ENCODE data around the gene ATP8B4.
"Not testable (repeated sequence)": the region's sequence is repeated elsewhere in the genome, so short reads cannot be mapped to it uniquely, and the experiment has no call there.

Gene ATP8B4

GRCh38 chr15:50137893-50138292, 18.9 kb upstream of the ATP8B4 start:
- DNase-seq (ENCODE audit: low spot score) = no peak

DNA sequence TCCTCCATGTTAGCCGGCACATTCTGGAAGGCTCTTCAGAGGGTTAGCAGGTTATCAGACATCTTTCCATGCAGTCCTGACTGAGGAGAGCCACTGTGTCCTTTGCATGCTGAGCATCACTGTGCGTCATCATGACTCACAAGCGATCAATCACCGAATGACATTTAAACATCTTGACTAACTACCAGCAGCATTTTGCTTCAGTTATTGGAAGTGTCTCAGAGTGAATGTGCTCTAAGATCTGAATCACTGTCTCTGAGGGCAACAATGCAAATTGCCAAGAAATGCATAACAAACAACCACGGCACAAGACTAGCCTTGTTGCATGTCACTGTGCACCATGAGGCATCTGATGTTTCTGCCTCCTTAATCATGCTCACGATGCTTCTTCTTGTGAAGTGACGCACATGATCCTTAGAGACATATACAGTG, 18.3 kb upstream of the ATP8B4 start:
- no peak for DNase-seq (ENCODE audit: low spot score)

- no peak for DNase-seq (ENCODE audit: low spot score)
Observed at GRCh38 chr15:50135031-50135551, 16.1 kb upstream of the ATP8B4 start.

DNA sequence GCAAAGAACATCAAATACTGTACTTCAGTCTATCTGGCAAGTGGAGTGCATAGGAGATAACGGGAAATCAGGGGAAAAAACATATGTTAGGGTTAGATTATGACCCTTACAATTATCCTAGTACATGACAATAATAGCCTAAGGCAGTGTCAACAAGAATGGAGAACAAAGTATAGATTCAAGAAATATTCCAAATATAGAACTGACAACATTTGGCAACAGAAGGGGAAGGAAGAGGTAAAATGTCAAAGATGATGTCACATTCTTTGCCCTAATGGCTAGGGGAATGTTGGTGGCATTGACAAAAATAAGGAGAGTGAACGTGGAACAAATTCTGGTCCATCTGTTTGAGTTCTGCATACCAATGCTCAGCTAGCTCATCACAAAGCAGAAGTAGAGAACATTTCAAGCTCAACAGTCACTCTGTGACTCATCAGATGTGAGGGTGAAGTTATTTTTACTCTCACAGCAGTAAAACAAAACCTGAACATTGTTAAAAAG, 15.5 kb upstream of the ATP8B4 start:
- no peak for DNase-seq (ENCODE audit: low spot score)

- DNase-seq (ENCODE audit: low spot score) = not testable (repeated sequence)
Observed at GRCh38 chr15:50132251-50132984, 13.4 kb upstream of the ATP8B4 start.

- no peak for DNase-seq (ENCODE audit: low spot score)
Observed at GRCh38 chr15:50131617-50132016, 12.6 kb upstream of the ATP8B4 start.

- DNase-seq (ENCODE audit: low spot score) = no peak
Observed at GRCh38 chr15:50128266-50128665, 9.2 kb upstream of the ATP8B4 start.

GRCh38 chr15:50127255-50127777, 8.3 kb upstream of the ATP8B4 start:
- no peak for DNase-seq (ENCODE audit: low spot score)

DNA sequence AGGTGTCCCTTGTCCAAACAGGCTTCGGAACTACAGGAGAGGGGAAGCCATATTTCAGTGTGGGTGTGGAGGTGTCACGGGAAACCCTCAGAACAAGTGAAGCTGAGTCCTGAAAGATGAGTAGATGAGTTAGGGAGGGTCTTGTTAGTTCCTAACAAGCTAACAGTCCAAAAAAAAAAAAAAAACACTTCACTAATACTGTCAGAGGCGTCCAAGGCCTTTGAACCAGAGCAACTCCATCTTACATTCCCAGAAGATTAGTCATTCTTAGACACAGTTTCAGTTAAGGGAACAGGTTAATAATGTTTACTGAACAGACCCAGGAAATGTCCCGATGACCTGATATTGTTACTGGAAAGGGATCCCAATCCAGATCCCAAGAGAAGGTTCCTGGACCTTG, 7.0 kb upstream of the ATP8B4 start:
- no peak for DNase-seq (ENCODE audit: low spot score)

- no peak for DNase-seq (ENCODE audit: low spot score)
Observed at GRCh38 chr15:50124631-50125030, 5.6 kb upstream of the ATP8B4 start.

DNA sequence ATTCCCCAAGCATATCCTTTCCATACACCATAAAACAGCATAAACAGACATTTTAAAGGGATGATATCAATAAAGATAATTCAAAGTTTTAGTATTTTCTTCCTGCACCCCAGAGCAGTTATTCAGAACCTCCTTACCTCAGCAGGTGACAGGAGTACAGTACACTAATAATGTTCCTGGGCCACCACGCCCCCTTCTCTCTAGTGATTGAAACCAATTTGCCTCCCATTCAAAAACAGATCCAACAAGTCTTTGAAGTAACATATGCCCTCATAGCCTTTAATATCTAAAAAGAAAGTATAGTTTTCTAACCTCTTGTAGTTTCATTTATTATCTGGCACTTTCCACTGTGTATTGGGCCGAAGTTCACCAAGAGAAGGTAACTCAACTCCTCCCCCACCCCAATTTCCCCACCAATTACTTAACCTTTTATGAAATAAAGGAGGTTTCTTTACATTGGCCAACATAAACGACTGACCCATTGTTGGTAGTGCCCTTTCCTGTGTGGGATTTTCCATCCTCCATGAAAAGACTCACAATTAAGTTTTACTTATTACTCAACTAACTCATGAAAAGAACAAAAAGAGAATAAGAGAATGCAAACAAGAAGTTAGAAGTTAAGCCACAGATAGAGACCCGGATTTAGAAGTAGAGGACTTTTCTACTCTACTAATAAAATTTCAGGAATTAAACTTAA, 5.0 kb upstream of the ATP8B4 start:
- no peak for DNase-seq (ENCODE audit: low spot score)

GRCh38 chr15:50120729-50121128, 1.7 kb upstream of the ATP8B4 start:
- DNase-seq (ENCODE audit: low spot score) = no peak

- no peak for DNase-seq (ENCODE audit: low spot score)
Observed at GRCh38 chr15:50117431-50118027, 1.5 kb downstream of the ATP8B4 start.

GRCh38 chr15:50116477-50116876, 2.6 kb downstream of the ATP8B4 start:
- DNase-seq (ENCODE audit: low spot score) = peak; percentile 45

DNA sequence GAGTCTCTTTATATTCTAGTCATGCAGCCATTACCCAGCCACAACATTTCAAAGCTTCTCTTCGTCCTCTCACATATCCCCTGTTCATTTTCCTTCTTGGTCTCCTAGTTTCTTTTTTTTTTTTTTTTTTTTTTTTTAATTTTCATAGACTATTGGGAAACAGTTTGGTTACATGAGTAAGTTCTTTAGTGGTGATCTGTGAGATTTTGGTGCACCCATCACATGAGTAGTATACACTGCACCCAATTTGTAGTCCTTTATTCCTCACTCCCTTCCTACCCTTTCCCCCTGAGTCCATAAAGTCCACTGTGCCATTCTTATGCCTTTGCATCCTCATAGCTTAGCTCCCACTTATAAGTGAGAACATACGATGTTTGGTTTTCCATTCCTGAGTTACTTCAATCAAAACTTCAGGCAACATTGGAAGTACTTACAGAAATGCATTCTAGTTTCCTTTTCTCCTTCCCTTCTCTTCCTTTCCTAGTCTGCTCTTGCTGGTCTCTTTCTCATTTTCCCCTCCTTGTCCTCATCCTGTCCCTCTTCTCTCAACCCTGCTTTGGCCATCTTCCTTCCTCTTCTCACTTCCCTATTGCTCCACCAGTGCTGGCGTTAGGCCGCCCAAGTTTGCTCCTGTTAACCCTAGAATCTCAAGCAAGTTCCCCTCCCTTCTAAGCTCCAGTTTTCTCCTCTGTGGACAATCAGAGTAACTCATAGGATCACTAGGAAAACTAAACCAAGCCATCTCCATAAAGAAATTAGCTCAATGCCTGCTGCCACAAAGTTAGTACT, 4.8 kb downstream of the ATP8B4 start:
- no peak for DNase-seq (ENCODE audit: low spot score)

- no peak for DNase-seq (ENCODE audit: low spot score)
Observed at GRCh38 chr15:50113187-50113505, 5.9 kb downstream of the ATP8B4 start.

- DNase-seq (ENCODE audit: low spot score) = no peak
Observed at GRCh38 chr15:50112488-50113186, 6.4 kb downstream of the ATP8B4 start.

- DNase-seq (ENCODE audit: low spot score) = no peak
Observed at GRCh38 chr15:50110285-50110684, 8.7 kb downstream of the ATP8B4 start.

- DNase-seq (ENCODE audit: low spot score) = no peak
Observed at GRCh38 chr15:50109076-50109987, 9.7 kb downstream of the ATP8B4 start.

- DNase-seq (ENCODE audit: low spot score) = no peak
Observed at GRCh38 chr15:50108461-50108860, 10.6 kb downstream of the ATP8B4 start.
